B cell (primary cell): ENCODE measurements around the gene TNNI3K. TPM values are rescaled to one million over a fixed set of nuclear protein-coding genes. Genes with fewer than 3 reads are reported as not detected.

Experiments
- ATAC-seq: fragments of 200-7000 bp; cut with Tn5 transposase; one replicate; pipeline ENCODE4 v1.10.0; 2021; ENCODE audit warnings: low read depth, mild to moderate bottlenecking, moderate number of reproducible peaks, moderate library complexity
- CTCF ChIA-PET: fragments of 350-600 bp; sonication (Branson Sonifier 250); formaldehyde crosslinking; loops from one replicate; lab custom pipeline; 2021; ENCODE audit warnings: antibody characterized with exemption, inconsistent platforms; lab: Charles Lee
- POLR2A ChIA-PET: fragments of 350-600 bp; sonication (Branson Sonifier 250); formaldehyde crosslinking; loops from one replicate; lab custom pipeline; 2021; ENCODE audit warnings: antibody characterized with exemption; lab: Charles Lee
- DNase-seq: peaks from one replicate; pipeline ENCODE4 v3.0.0; 2013
- H2AFZ ChIP-seq: 2 replicates; pipeline ENCODE4 v1.6.1; 2012; ENCODE audit warnings: mild to moderate bottlenecking, low read depth, low read length; ENCODE audit not compliant: insufficient read depth, poor library complexity, severe bottlenecking
- H3K27ac ChIP-seq, 2 donors: 1 replicate in 1 of 2; 2 replicates in 1 of 2; pipeline ENCODE4 v1.5.1; 2012 to 2013; ENCODE audit warnings: low read length in 2 of 2, mild to moderate bottlenecking in 2 of 2, moderate library complexity in 1 of 2
- H3K27me3 ChIP-seq, 4 experiments: fragments of 200-600 bp in 1 of 4; sonication (generic) in 1 of 4; replicated peaks in 1 of 4; 1 replicate in 2 of 4; 2 replicates in 2 of 4; pipeline versions ENCODE4 v1.6.1 to v1.7.0; 2013 to 2016; ENCODE audit warnings: low read length in 3 of 4, mild to moderate bottlenecking in 2 of 4, mixed read lengths in 1 of 4, moderate library complexity in 1 of 4; ENCODE audit not compliant: insufficient read depth in 4 of 4, control insufficient read depth in 3 of 4; ENCODE audit errors: control extremely low read depth in 1 of 4
- H3K36me3 ChIP-seq, 2 experiments: replicated peaks in 1 of 2; 1 replicate in 1 of 2; 2 replicates in 1 of 2; pipeline versions ENCODE4 v1.6.1 to v1.7.1; 2013; ENCODE audit warnings: low read length in 1 of 2; ENCODE audit not compliant: insufficient read depth in 2 of 2, control insufficient read depth in 1 of 2; ENCODE audit errors: control extremely low read depth in 1 of 2, extremely low read depth in 1 of 2
- H3K4me1 ChIP-seq, 2 donors: fragments of 200-600 bp in 1 of 2; sonication (generic) in 1 of 2; 1 replicate in 1 of 2; 2 replicates in 1 of 2; pipeline versions ENCODE4 v1.5.1 to v1.6.1; 2013 to 2017; ENCODE audit warnings: low read length in 2 of 2; ENCODE audit not compliant: control insufficient read depth in 2 of 2, insufficient read depth in 2 of 2
- H3K4me2 ChIP-seq: replicated peaks from 2 replicates; pipeline ENCODE3; 2012; ENCODE audit warnings: mild to moderate bottlenecking, low read depth, low read length; ENCODE audit not compliant: poor library complexity, severe bottlenecking
- H3K4me3 ChIP-seq, 5 experiments: fragments of 200-600 bp in 1 of 5; sonication (generic) in 1 of 5; 1 replicate in 3 of 5; 2 replicates in 2 of 5; pipeline versions ENCODE4 v1.5.1 to v1.7.0; 2011 to 2016; ENCODE audit warnings: low read length in 4 of 5, mild to moderate bottlenecking in 4 of 5, low read depth in 2 of 5, control low read depth in 1 of 5, moderate library complexity in 1 of 5; ENCODE audit not compliant: insufficient read depth in 1 of 5; ENCODE audit errors: control extremely low read depth in 1 of 5, extremely low read depth in 1 of 5
- H3K79me2 ChIP-seq: fragments of 200-600 bp; sonication (generic); one replicate; pipeline ENCODE4 v1.6.0; 2016; ENCODE audit warnings: low read length; ENCODE audit not compliant: control insufficient read depth, insufficient read depth
- H3K9ac ChIP-seq: fragments of 200-600 bp; sonication (generic); 2 replicates; pipeline ENCODE4 v1.6.1; 2017; ENCODE audit warnings: mild to moderate bottlenecking, low read length, moderate library complexity
- H3K9me3 ChIP-seq, 3 donors: one replicate each; pipeline versions ENCODE4 v1.6.1 to v1.7.1; 2013; ENCODE audit warnings: low read length in 2 of 3; ENCODE audit not compliant: control insufficient read depth in 2 of 3, insufficient read depth in 1 of 3; ENCODE audit errors: control extremely low read depth in 1 of 3
- H4K20me1 ChIP-seq: 2 replicates; pipeline ENCODE4 v1.6.0; 2012; ENCODE audit warnings: mild to moderate bottlenecking, low read length; ENCODE audit not compliant: insufficient read depth, control insufficient read depth, poor library complexity, severe bottlenecking
- H3K27ac Mint-ChIP-seq: one replicate; pipeline ENCODE4 v1.8.0; 2021; ENCODE audit warnings: mixed read lengths
- H3K27me3 Mint-ChIP-seq: one replicate; pipeline ENCODE4 v1.8.0; 2021; ENCODE audit warnings: mixed read lengths
- H3K4me1 Mint-ChIP-seq: one replicate; pipeline ENCODE4 v1.8.0; 2021; ENCODE audit warnings: mixed read lengths
- H3K4me3 Mint-ChIP-seq: one replicate; pipeline ENCODE4 v1.8.0; 2021; ENCODE audit warnings: mixed read lengths
- H3K9me3 Mint-ChIP-seq: one replicate; pipeline ENCODE4 v1.8.0; 2022; ENCODE audit warnings: mixed read lengths; ENCODE audit not compliant: insufficient read depth
- EZH2 ChIP-seq: IDR thresholded peaks from 2 replicates; pipeline ENCODE4 v1.6.1; 2012; ENCODE audit warnings: borderline replicate concordance, low read depth, mild to moderate bottlenecking, moderate library complexity, low read length; ENCODE audit not compliant: insufficient read depth, poor library complexity, severe bottlenecking
- WGBS: methylation state at CpG from one replicate; pipeline ENCODE4 v1.1.5; 2013; ENCODE audit warnings: missing lambda C conversion rate; ENCODE audit not compliant: insufficient coverage; 5-methylcytosine and 5-hydroxymethylcytosine counted together
- intact Hi-C: fragments of 100-400 bp; cut with micrococcal nuclease; formaldehyde crosslinking; loops from one replicate; pipeline ENCODE4 v1.10.0; 2022
- polyA plus RNA-seq: library from polyadenylated mRNA; depleted of rRNA; stranded (reverse); fragments of >200 nt; gene quantifications from 2 replicates; pipeline ENCODE4 v1.2.3, GENCODE V29; 2012
- total RNA-seq, 2 donors: library from RNA; stranded (reverse); fragments of 120-200 nt in 1 of 2; gene quantifications; 1 replicate in 1 of 2; 2 replicates in 1 of 2; pipeline versions ENCODE4 v1.2.3 to v1.2.4, GENCODE V29; 2013 to 2022
- TF ChIP-seq, protein P1 (sequence below): fragments of 200-600 bp; IDR thresholded peaks from one replicate; pipeline ENCODE4 v1.8.0; 2022; ENCODE audit warnings: antibody characterized with exemption, mild to moderate bottlenecking

TNNI3K gene
- total and polyA plus RNA-seq, 2 donors (not counting 1 experiment from before 2014, with no cell fraction given) = 0.52 to 3.1 TPM

DNA sequence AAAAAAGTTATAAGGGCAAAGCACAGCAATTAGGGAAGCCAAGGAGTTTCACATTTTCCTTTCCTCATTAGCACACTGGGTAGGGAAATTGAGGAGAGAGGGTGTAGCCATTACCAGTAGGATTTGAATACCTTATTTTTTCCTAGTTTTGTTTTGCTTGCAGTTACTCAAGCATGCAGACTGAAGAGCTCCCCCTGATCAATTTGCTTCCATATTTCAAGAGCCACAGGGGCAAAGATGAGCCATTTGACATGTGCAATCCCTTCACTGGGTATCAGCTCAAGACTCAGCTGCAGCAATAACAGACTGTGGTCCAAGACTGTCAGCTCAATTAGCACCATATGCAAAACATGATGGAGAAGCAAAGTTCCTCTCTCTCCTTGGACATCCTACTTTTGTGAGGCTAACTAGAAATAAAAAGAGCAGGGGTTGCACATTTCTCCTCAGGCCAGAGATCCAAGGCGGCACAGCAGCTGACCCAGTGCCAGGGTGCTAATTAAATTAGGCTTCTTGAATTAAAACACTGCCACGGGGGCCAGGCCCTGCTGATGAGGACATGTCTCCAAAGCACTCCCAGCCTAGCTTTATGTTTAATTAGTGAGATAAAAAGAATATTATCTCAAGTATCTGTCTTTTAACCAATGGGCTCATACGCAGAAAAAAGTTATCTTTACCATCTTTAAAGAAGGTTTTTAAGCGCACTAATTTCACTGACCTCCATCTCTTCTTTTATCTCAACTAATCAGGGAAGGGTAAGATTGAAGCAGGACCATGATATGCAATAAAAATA lies 314.0 kb downstream of the TNNI3K start:
- Histone ChIP-seq H3K27me3 (peaks cover 0 to 2% (median 0%) of the 10 kb centered on the region in 4 experiments), H3K79me2 (no peaks in the 10 kb centered on the region), H3K9ac (no peak overlapping the region), H3K9me3 (no peaks in the 10 kb centered on the region), H3K4me2 (no peak overlapping the region), H3K36me3 (no peaks in the 10 kb centered on the region), H3K4me3 (no peak overlapping the region), H3K4me1 (no peaks in the 10 kb centered on the region), H4K20me1 (no peaks in the 10 kb centered on the region), H3K27ac (no peak overlapping the region), H2AFZ (no peak overlapping the region)
- CTCF ChIA-PET = no interaction called here
- TF ChIP-seq EZH2 = no peak
- TF ChIP-seq, protein P1, sequence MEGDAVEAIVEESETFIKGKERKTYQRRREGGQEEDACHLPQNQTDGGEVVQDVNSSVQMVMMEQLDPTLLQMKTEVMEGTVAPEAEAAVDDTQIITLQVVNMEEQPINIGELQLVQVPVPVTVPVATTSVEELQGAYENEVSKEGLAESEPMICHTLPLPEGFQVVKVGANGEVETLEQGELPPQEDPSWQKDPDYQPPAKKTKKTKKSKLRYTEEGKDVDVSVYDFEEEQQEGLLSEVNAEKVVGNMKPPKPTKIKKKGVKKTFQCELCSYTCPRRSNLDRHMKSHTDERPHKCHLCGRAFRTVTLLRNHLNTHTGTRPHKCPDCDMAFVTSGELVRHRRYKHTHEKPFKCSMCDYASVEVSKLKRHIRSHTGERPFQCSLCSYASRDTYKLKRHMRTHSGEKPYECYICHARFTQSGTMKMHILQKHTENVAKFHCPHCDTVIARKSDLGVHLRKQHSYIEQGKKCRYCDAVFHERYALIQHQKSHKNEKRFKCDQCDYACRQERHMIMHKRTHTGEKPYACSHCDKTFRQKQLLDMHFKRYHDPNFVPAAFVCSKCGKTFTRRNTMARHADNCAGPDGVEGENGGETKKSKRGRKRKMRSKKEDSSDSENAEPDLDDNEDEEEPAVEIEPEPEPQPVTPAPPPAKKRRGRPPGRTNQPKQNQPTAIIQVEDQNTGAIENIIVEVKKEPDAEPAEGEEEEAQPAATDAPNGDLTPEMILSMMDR = no peak
- no peak for DNase-seq
- POLR2A ChIA-PET = no interaction called here
- Mint-ChIP-seq H3K9me3 (no peaks in the 10 kb centered on the region), H3K27ac (no peak overlapping the region), H3K4me1 (no peaks in the 10 kb centered on the region), H3K4me3 (no peak overlapping the region), H3K27me3 (peaks cover 11% of the 10 kb centered on the region)
- intact Hi-C loops = no loop called here
- no peak for ATAC-seq
- 100% methylated on average over 1 of the region's 4 CpGs for WGBS

DNA sequence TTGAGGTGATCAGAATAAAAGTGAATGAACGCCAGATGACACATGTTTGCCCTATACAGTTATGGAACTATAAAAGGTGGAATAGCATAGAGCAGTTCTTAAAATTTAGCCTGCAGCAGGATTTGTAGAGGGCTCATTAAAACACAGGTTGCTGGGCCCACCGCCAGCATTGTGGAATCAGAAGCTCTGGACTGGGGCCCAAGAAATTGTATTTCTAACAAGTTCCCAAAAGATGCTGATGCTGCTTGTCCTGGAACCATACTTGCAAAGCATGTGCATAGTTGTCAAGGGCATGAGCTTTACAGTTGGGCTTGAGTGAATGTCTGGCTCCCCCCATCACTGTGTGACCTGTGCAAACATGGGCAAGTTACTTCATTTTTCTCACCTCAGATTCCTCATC lies 314.7 kb downstream of the TNNI3K start:
- ChIA-PET CTCF (no interaction called here), POLR2A (no interaction called here)
- Histone ChIP-seq H4K20me1 (no peaks in the 10 kb centered on the region), H3K79me2 (no peaks in the 10 kb centered on the region), H3K9ac (no peak overlapping the region), H3K27me3 (peaks cover 0 to 2% (median 0%) of the 10 kb centered on the region in 4 experiments), H3K4me3 (no peak overlapping the region), H3K36me3 (no peaks in the 10 kb centered on the region), H2AFZ (no peak overlapping the region), H3K27ac (no peak overlapping the region), H3K9me3 (no peaks in the 10 kb centered on the region), H3K4me2 (no peak overlapping the region), H3K4me1 (no peaks in the 10 kb centered on the region)
- H3K4me1 Mint-ChIP-seq = no peaks in the 10 kb centered on the region
- H3K27ac Mint-ChIP-seq = no peak overlapping the region
- H3K4me3 Mint-ChIP-seq = no peak overlapping the region
- TF ChIP-seq, protein P1 = no peak
- TF ChIP-seq EZH2 = no peak
- H3K27me3 Mint-ChIP-seq = peaks cover 14% of the 10 kb centered on the region
- intact Hi-C loops = no loop called here
- WGBS = 100% methylated on average over 2 of the region's 2 CpGs
- no peak for ATAC-seq
- no peaks in the 10 kb centered on the region for H3K9me3 Mint-ChIP-seq
- DNase-seq = no peak
